BLaER1 (cell line): Measurements from ENCODE around the gene GPC6.

Experiments
- H3K27ac ChIP-seq: shearing (Covaris generic); formaldehyde crosslinking; 2 replicates; pipeline ENCODE4 v1.8.1; 2022
- H3K27me3 ChIP-seq: shearing (Covaris generic); formaldehyde crosslinking; 2 replicates; pipeline ENCODE4 v1.8.1; 2022
- H3K36me3 ChIP-seq: shearing (Covaris generic); formaldehyde crosslinking; 2 replicates; pipeline ENCODE4 v1.8.1; 2022
- H3K4me1 ChIP-seq: shearing (Covaris generic); formaldehyde crosslinking; 2 replicates; pipeline ENCODE4 v1.8.1; 2022
- H3K4me2 ChIP-seq: shearing (Covaris generic); formaldehyde crosslinking; 2 replicates; pipeline ENCODE4 v1.8.1; 2022
- H3K4me3 ChIP-seq: shearing (Covaris generic); formaldehyde crosslinking; 2 replicates; pipeline ENCODE4 v1.8.1; 2022
- H3K9ac ChIP-seq: shearing (Covaris generic); formaldehyde crosslinking; 2 replicates; pipeline ENCODE4 v1.8.1; 2022
- H3K9me3 ChIP-seq: shearing (Covaris generic); formaldehyde crosslinking; 2 replicates; pipeline ENCODE4 v1.8.1; 2022
- H4K20me1 ChIP-seq: shearing (Covaris generic); formaldehyde crosslinking; 2 replicates; pipeline ENCODE4 v1.8.1; 2022
- Cebpa-rat ChIP-seq: shearing (Covaris generic); IDR thresholded peaks from 2 replicates; pipeline ENCODE4 v1.8.1; 2022

GPC6 gene

DNA sequence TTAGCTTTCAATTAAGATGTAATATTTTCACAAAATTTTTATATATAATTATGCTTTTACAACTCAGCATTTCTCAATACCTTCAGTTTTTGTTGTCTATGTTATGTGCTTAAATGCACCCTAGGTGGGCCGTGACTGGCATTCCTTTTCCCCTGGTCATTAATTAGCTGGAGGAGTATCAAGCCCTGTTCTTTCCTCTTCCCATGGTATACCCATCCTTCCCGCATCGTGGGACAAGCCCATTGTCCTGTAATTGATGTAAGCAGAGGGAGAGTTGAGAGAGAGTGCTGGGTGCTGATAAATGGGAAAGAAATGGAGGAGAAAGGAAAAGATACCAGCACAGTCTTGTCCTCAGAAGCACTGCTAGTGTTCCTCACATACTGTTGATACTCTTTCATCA is 591.7 kb downstream of the GPC6 start:
- Histone ChIP-seq H3K27me3 (no peaks in the 10 kb centered on the region), H3K27ac (no peak overlapping the region), H4K20me1 (no peaks in the 10 kb centered on the region), H3K4me3 (no peak overlapping the region), H3K36me3 (no peaks in the 10 kb centered on the region), H3K4me1 (no peaks in the 10 kb centered on the region), H3K9me3 (no peaks in the 10 kb centered on the region), H3K4me2 (no peak overlapping the region), H3K9ac (no peak overlapping the region)
- no peak for TF ChIP-seq Cebpa-rat

DNA sequence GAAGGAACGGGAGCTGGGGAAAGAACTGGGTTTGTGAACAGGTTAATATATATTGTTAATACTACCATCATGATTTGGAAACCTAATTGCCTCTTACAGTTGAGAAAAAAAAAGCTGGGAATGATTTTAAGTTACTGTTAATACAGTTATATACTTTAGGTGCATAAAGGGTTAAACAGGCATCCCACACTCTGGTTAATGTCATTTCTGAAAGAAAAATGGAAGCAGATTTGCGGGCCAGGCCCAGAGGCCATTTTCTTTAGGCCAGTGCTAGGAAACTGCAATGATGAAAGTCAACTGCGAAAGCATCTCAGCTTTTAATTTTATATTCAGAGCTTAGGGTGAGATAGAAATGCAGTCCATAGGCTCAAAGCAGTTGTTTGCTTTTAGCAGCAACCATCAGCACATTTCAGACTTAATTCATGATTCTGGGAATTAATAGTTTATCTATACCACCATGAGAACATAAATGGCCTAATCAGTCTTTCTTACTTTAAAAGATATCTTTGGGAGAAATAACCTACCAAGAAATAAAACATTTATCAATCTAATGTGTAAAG is 592.8 kb downstream of the GPC6 start:
- TF ChIP-seq Cebpa-rat = no peak
- no peaks in the 10 kb centered on the region for H3K9me3 ChIP-seq
- no peak overlapping the region for H3K27ac ChIP-seq
- H3K36me3 ChIP-seq = no peaks in the 10 kb centered on the region
- H4K20me1 ChIP-seq = no peaks in the 10 kb centered on the region
- H3K9ac ChIP-seq = no peak overlapping the region
- no peak overlapping the region for H3K4me3 ChIP-seq
- no peaks in the 10 kb centered on the region for H3K4me1 ChIP-seq
- H3K27me3 ChIP-seq = no peaks in the 10 kb centered on the region
- H3K4me2 ChIP-seq = no peak overlapping the region

- Histone ChIP-seq H3K4me2 (no peak overlapping the region), H3K27ac (no peak overlapping the region), H3K27me3 (no peaks in the 10 kb centered on the region), H3K36me3 (no peaks in the 10 kb centered on the region), H4K20me1 (no peaks in the 10 kb centered on the region), H3K4me3 (no peak overlapping the region), H3K9ac (no peak overlapping the region), H3K4me1 (0 out of 2 replicates have a peak, but pooled peaks cover 8% of the 10 kb centered on the region), H3K9me3 (no peaks in the 10 kb centered on the region)
- no peak for TF ChIP-seq Cebpa-rat
Observed at GRCh38 chr13:93824286-93824685, 597.7 kb downstream of the GPC6 start.

DNA sequence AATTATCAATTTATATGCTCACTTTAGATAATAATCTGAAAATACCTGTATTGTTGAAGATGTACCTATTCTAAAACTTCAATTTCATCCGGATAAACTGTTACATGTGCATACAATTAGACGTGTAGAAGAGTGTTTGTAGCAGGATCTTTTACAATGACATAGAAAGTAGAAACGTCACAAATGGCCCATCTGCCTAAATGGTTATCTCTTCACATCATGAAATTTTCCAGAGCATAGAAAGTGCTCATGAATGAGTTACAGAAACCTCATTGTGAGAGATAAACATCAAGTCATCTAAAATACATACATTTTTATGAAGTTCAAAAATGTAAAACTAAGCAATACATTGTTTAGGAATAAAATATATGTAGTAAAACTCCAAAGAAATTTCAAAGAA is 607.4 kb downstream of the GPC6 start:
- H3K27me3 ChIP-seq = no peaks in the 10 kb centered on the region
- H3K9me3 ChIP-seq = no peaks in the 10 kb centered on the region
- H4K20me1 ChIP-seq = no peaks in the 10 kb centered on the region
- H3K27ac ChIP-seq = no peak overlapping the region
- no peaks in the 10 kb centered on the region for H3K36me3 ChIP-seq
- no peak overlapping the region for H3K9ac ChIP-seq
- no peak overlapping the region for H3K4me2 ChIP-seq
- H3K4me1 ChIP-seq = no peaks in the 10 kb centered on the region
- H3K4me3 ChIP-seq = no peak overlapping the region
- no peak for TF ChIP-seq Cebpa-rat

GRCh38 chr13:93843082-93843481 is 616.5 kb downstream of the GPC6 start:
- Histone ChIP-seq H4K20me1 (no peaks in the 10 kb centered on the region), H3K4me3 (no peak overlapping the region), H3K27me3 (no peaks in the 10 kb centered on the region), H3K4me2 (no peak overlapping the region), H3K9ac (no peak overlapping the region), H3K9me3 (no peaks in the 10 kb centered on the region), H3K27ac (no peak overlapping the region), H3K4me1 (no peaks in the 10 kb centered on the region), H3K36me3 (no peaks in the 10 kb centered on the region)
- TF ChIP-seq Cebpa-rat = no peak

DNA sequence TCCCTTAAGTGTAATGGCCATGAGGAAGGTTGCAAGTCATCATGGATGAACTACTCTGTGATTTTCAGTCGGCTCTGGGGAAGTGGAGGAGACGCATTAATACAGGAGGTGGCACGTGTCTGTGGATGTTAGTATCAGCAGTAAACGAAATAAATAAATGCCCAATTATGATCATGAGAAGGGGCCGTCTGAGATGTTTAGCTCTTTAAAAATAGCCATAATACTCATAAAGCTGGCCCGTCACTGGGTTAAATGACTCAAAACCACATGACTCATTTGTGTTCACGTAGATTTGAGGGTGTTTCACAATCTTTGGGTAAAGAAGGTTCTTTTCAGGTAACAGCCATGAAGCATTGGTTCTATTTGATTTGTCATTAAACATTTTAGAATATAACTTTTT is 620.6 kb downstream of the GPC6 start:
- H3K4me3 ChIP-seq = no peak overlapping the region
- H3K36me3 ChIP-seq = no peaks in the 10 kb centered on the region
- no peak for TF ChIP-seq Cebpa-rat
- H3K27ac ChIP-seq = no peak overlapping the region
- no peak overlapping the region for H3K4me2 ChIP-seq
- H3K4me1 ChIP-seq = peaks cover 7% of the 10 kb centered on the region; the same call in 1 of the 2 replicates
- no peaks in the 10 kb centered on the region for H4K20me1 ChIP-seq
- H3K9me3 ChIP-seq = no peaks in the 10 kb centered on the region
- H3K9ac ChIP-seq = no peak overlapping the region
- H3K27me3 ChIP-seq = no peaks in the 10 kb centered on the region

DNA sequence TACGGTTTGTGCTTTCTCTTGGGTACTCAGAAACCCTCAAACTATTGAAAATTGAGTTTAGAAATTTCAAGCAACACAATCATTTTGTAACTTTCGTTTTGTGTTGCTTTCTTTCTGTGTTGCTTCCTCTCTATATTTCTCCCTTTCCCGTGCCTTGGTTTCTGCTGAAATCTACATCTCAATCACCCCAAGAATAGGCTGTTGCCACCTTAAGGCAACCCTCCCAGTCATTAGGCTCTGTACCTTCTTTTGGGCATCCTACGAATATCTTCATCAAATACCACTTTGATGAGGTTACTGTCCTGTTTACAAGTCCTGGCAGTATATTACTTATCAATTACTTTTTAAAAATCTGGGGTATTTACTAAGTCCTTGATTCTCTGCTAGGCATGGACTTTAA is 621.6 kb downstream of the GPC6 start:
- Histone ChIP-seq H3K27ac (no peak overlapping the region), H3K4me1 (peaks cover 7% of the 10 kb centered on the region; the same call in 1 of the 2 replicates), H3K9me3 (no peaks in the 10 kb centered on the region), H3K36me3 (no peaks in the 10 kb centered on the region), H3K4me2 (no peak overlapping the region), H3K27me3 (no peaks in the 10 kb centered on the region), H3K4me3 (no peak overlapping the region), H4K20me1 (no peaks in the 10 kb centered on the region), H3K9ac (no peak overlapping the region)
- no peak for TF ChIP-seq Cebpa-rat

- peaks cover 7% of the 10 kb centered on the region; the same call in 1 of the 2 replicates for H3K4me1 ChIP-seq
- no peak overlapping the region for H3K4me2 ChIP-seq
- no peaks in the 10 kb centered on the region for H3K9me3 ChIP-seq
- no peak for TF ChIP-seq Cebpa-rat
- no peaks in the 10 kb centered on the region for H3K36me3 ChIP-seq
- H3K27me3 ChIP-seq = no peaks in the 10 kb centered on the region
- no peak overlapping the region for H3K9ac ChIP-seq
- H3K27ac ChIP-seq = no peak overlapping the region
- no peaks in the 10 kb centered on the region for H4K20me1 ChIP-seq
- no peak overlapping the region for H3K4me3 ChIP-seq
Observed at GRCh38 chr13:93851236-93851635, 624.6 kb downstream of the GPC6 start.

DNA sequence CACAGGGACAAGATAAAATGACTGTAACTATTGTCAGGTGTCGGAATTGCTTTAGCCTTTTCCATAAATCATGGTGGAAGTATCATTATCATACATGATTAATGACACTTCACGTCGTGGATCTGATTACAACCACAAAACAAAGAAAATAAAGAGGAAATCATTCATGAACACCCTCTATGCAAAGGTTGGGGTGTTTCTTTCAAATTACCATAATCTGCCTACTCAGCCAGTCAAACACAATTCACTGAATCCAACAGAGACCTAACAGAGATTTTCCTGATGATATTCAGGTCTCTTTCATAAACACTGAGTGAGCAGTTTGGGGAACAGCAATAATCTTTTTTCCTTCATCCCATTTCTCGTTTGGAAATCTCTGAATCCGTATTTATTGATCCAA is 627.3 kb downstream of the GPC6 start:
- Histone ChIP-seq H3K9me3 (no peaks in the 10 kb centered on the region), H3K4me3 (no peak overlapping the region), H4K20me1 (no peaks in the 10 kb centered on the region), H3K27ac (no peak overlapping the region), H3K36me3 (no peaks in the 10 kb centered on the region), H3K4me1 (peaks cover 7% of the 10 kb centered on the region; the same call in 1 of the 2 replicates), H3K27me3 (no peaks in the 10 kb centered on the region), H3K9ac (no peak overlapping the region), H3K4me2 (no peak overlapping the region)
- no peak for TF ChIP-seq Cebpa-rat

- H3K4me3 ChIP-seq = no peak overlapping the region
- H4K20me1 ChIP-seq = no peaks in the 10 kb centered on the region
- no peak overlapping the region for H3K4me2 ChIP-seq
- no peak overlapping the region for H3K27ac ChIP-seq
- H3K4me1 ChIP-seq = no peaks in the 10 kb centered on the region
- no peaks in the 10 kb centered on the region for H3K27me3 ChIP-seq
- H3K9me3 ChIP-seq = no peaks in the 10 kb centered on the region
- no peak overlapping the region for H3K9ac ChIP-seq
- no peak for TF ChIP-seq Cebpa-rat
- no peaks in the 10 kb centered on the region for H3K36me3 ChIP-seq
Observed at GRCh38 chr13:93857126-93857525, 630.5 kb downstream of the GPC6 start.

DNA sequence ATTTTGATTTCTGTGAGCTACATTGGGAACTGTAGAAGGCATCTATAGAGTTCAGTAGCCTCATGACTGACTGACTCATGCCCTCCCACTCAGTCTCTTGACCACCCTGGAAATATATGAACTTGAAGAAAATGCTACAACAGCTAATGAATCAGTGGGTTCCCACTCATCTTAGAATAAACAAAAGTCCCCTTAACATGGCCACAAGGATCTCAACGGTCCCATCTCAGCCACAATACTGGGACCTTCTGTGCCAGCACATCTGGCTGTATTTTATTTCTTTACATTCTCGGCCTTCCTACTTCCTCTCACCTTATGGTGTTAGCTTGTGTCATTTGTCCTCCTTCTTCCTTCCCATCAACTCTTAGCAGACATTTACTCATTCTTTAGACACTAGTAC is 633.1 kb downstream of the GPC6 start:
- Histone ChIP-seq H3K4me1 (no peaks in the 10 kb centered on the region), H3K4me2 (no peak overlapping the region), H3K27me3 (no peaks in the 10 kb centered on the region), H3K9me3 (no peaks in the 10 kb centered on the region), H3K4me3 (no peak overlapping the region), H3K36me3 (no peaks in the 10 kb centered on the region), H3K9ac (no peak overlapping the region), H4K20me1 (no peaks in the 10 kb centered on the region), H3K27ac (no peak overlapping the region)
- no peak for TF ChIP-seq Cebpa-rat
